Non-pigmented ciliary epithelial cell (primary cell): ENCODE results near the gene AKT1S1.
"Not testable (repeated sequence)": the region's sequence is repeated elsewhere in the genome, so short reads cannot be mapped to it uniquely, and the experiment has no call there.

Experiments
- DNase-seq: peaks from one replicate; pipeline ENCODE4 v3.0.0-alpha.2; 2010; ENCODE audit warnings: low read depth

Gene AKT1S1

DNA sequence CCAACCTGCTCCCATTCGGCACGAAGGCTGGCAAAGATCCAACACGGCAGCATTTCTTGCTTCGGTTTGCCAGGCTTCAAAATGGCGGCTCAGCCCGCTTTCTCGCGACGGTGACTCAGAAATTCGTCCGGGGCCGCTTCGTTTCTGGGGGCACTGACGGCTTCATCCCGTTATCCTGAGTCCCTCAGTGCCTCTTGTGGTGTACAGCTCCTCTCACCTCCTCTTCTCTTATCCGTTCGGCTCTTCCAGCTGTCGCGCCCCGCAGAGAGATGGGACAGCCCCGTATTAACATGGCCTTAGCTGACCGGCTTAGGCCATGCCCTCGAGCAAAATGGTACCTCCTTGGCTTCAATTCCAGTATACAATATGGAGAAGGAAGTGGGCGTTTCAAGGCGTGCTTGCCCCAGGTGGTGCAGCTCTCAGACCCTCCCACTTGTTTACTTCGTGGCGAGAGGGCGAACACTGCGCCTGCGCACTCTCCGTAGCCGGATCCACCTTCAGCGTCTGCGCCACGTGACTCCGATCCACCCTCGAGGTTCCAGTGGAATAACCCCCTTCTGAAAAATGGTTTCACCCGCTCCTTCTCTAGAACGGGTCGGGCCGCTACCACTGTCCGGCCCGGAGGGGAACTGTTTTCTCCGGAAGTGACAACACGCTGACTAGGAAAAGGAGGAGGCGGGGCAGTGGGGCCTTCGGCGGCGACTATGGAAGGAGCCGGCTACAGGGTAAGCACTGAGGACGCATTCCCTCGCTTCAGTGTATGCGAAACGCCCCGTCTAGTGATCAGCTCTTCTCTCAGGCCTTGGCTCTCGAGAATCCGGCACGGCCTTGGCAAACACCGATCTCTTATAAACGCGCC is at the start of gene AKT1S1, which contains the start of gene TBC1D17:
TSS of gene AKT1S1 (minus strand) at position 336 of the 859 bp plus-strand sequence. CDS start 4,060 bp downstream, outside the sequence.
TSS of gene TBC1D17 (plus strand) at position 683 of the 859 bp plus-strand sequence. CDS start at position 705, 22 bp downstream.
- peak; percentile 100 for DNase-seq

DNA sequence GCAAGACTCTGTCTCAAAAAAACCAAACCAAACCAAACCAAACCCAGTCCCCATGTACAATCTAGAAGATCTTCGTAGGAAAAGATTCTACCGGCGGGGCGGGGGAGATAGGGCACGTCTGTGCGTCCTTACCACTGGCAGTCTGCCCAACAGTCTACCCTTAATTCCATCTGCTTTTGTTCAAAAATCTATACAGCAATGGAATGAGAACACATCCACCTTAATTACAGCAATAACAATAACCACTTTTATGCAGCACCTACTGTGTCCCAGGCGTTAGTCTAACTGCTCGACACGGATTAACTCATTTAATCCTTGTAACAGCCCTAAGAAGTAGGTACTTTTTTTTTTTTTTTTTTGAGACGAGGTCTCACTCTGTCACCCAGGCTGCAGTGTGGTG is 49.4 kb upstream of the AKT1S1 start:
- DNase-seq = no peak

- DNase-seq = no peak
These were observed 48.3 kb upstream of the AKT1S1 start for GRCh38 chr19:49925486-49925885.

DNA sequence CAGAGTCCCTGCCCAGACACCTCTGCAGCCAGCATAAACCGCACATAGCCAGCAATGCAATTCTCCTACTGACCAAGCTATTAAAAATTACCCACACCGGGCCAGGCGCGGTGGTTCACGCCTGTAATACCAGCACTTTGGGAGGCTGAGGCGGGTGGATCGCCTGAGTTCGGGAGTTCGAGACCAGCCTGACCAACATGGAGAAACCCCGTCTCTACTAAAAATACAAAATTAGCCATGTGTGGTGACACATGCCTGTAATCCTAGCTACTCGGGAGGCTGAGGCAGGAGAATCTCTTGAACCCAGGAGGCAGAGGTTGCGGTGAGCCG is 47.7 kb upstream of the AKT1S1 start:
- DNase-seq = not testable (repeated sequence)

DNA sequence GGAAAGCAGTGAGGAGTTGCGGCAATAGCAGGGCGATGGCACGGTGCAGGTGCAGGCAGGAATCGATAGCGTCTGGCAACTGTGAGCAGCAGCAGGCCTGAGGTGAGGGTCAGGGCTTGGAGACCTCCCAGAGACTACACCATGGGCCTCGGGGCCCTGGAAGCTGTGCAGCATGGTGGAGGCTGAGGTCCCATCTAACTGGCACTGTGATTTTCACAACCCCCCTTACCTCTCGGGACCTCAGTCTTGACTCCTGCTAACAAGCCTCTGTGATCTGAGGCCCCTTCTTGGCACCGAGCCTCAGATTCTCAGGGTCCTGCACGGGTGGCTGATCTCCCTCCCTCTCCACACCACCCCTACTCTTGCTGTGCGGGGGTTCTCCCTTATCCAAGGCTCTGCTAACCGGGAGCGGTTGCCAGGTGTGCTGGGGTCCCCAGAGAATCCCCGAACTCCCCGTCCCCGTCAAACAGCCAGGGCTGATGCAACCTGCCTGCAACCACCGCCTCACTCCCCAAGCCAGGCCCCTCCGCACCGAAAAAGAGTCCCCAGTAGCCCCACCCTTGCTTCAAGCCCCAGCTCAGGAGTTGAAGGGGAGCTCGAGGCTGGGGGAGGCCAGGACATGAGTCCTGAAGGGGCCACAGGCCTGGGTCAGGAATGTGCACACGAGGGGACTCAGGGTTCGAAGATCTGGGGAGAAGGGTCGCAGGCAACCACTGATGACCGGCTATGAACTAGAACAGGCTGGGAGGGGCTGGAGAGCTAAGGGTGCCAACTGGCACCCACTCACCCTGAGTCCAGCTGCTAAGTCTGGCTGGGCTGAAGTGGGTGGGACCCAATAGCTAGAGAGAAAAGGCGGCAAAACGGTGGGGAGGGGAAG is 47.1 kb upstream of the AKT1S1 start:
- DNase-seq = no peak

- no peak for DNase-seq
These were observed 46.2 kb upstream of the AKT1S1 start for GRCh38 chr19:49923055-49924003.

DNA sequence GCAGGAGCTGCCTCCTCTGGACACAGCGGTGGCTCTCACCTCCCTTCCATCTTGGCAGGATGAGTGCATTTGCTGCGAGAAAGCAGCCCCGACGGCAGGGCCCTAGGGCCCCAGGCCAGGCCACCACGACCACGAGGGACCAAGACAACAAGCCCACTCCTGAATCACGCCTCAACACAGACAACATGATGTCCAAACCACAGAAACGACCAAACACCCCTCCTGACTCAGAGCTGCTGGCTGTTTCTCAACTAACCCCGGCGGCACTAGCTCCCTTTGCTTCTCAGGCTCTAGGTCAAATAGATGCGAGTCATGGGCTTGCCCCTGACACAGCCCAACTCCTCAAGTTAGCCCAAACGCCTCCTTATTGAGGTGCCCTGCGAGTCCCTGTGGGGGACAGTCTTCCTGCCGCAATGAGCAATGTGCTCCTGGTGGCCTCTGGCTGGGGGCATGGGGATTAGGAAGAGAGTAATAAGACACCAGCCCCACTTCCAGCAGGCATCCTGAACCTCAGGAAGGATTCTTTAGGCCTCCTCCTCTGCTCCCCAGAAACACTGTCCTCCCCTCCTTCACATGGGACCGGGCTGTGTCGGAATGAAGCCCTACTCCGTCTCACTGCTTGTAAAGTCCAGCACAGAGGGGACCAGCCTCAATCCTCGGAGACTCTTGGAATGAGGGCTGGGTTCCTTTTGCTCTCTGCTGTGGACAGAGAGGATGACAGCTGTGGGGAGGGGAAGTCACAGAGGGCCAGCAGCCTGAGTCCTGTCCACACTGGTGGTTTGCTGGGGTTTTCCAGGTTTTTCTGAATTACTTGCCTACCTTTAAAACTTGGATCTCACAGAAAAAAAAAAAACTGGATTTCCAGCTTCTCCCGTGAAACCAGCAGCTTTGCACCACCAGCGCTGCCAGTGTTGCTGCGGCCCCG is 45.0 kb upstream of the AKT1S1 start:
- peak; percentile 31 for DNase-seq

- DNase-seq = no peak
These were observed 43.6 kb upstream of the AKT1S1 start for GRCh38 chr19:49920624-49921363.

GRCh38 chr19:49918089-49918488 is 40.9 kb upstream of the AKT1S1 start:
- no peak for DNase-seq

DNA sequence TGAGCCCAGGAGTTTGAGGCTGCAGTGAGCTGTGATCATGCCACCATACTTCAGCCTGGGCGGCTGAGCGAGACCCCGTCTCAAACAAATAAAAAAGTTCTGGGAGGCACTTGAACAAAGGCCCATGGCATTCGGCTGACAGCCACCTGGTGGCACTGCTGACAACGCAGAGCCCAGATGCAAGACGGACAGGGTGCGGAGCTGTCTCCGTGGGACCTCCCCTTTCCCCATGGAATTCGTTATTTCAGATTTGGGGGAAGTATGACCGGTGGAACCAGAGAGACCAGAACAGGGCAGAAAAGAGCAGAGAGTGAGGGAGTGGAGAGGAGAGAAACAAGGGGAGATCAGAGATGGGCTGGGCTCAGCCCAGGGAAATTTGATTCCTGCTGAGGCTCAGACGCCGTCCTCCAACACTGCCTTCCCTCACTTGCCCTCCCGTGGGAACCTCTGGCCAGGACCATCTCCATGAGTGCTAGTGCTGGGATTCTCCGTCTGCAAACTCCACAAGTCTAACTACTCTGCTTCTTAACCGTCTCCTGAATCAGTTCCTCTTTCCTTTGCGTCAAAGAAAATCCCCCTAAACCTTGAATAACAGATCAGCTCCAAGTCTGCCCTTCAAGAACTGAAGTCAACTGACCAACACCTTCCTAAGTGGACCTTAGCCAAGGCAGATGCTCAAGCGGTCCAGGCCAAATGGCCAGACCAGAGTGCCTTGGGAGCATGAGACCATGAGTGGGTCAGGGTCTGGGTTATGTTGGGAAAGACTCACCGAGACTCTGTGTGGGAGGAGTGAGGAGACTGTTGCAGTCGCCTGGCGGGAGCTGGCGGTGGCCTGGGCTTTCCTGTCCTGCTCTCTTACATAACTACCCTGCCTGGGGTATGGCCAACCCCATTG is 39.9 kb upstream of the AKT1S1 start:
- DNase-seq = no peak

DNA sequence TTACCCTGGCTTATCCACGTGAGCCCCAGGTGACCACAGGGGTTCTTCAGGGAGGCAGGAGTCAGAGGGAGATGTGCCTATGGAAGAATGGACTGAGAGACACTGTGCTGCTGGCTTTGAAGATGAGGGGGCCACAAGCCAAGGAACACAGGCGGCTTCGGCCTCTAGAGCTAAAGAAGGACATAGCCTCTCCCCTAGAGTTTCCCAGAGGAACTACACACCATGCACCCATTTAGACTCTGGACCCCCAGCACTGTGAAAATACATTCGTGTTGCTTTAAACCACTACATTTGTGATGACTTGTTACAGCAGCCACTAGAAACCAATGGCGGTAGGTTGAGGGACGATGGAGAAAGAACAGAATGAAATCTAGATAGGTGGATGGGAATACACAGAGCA is 38.1 kb upstream of the AKT1S1 start:
- DNase-seq = no peak

DNA sequence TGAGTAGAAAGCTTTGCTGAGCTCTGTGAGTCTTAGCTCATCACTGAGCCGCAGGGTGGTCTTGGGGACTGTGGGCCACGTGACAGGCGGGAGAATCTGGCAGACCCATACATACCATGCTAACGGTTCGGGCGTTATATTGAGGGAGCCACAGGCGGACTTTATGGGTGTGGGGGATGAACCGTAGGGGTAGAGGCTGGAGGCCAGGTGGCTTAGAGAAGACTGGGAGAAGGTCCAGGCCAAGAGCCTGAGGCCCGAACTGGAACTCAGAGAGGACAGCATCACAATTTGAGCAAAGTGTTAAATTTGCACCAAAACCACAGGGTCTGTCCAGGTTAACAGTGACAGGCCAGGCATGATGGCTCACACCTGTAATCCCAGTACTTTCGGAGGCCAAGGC is 36.6 kb upstream of the AKT1S1 start:
- no peak for DNase-seq

DNA sequence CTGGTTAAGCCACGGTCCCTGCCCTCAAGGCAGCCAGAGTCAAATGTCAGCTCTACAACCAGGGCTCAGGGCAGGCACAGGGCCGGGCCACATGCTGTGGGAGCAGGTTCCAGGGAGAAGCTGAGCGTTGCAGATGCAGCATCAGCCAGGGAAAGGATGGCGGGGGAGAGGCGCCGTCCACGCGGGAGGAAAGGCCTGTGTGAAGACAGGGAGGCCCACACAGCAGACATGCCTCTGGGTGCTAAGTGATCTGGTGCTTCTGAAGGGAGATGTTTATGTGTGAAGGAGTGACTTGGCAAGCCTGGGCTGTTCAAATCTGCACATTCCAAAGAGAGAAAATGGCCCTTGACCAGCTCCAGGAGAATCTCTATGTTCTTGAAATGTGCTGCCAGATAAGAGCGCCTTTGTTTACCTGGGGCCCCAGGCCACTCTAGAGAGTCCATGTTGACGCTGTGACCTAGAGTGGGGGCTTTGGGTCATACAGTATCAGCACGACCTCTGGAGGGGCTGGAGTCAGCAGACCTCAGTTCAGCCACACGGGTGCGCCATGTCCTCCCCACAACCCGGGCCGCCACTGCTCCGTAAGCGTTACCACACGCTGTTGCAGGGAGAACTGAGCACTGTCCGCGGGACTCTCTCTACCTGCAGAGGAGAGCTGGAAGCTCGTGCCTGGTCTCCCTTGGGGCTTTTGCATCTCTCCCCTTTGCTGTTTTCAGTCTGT is 36.0 kb upstream of the AKT1S1 start:
- DNase-seq = no peak

GRCh38 chr19:49911381-49912145 is 34.4 kb upstream of the AKT1S1 start:
- DNase-seq = no peak

- no peak for DNase-seq
These were observed 33.0 kb upstream of the AKT1S1 start for GRCh38 chr19:49910179-49910578.

GRCh38 chr19:49908480-49909420 is 31.6 kb upstream of the AKT1S1 start:
- DNase-seq = no peak
